Prostate gland (tissue), 2 donors: Measurements from ENCODE around the gene ZNF316.

ENCODE experiments used
- CTCF ChIP-seq, 4 experiments: fragments of 200-600 bp in 2 of 4; fragments of 450-650 bp in 2 of 4; sonication (generic) in 2 of 4; IDR thresholded peaks; 1 replicate in 3 of 4; 2 replicates in 1 of 4; pipeline ENCODE4 v1.5.1; 2016 to 2019; ENCODE audit warnings: antibody characterized with exemption in 4 of 4, mild to moderate bottlenecking in 2 of 4, moderate library complexity in 2 of 4
- POLR2A ChIP-seq: fragments of 450-650 bp; IDR thresholded peaks from one replicate; pipeline ENCODE4 v1.6.1; 2016; ENCODE audit warnings: antibody characterized with exemption, mild to moderate bottlenecking
- POLR2AphosphoS5 ChIP-seq: sonication (generic); formaldehyde crosslinking; IDR thresholded peaks from one replicate; pipeline ENCODE4 v1.6.1; 2017; ENCODE audit warnings: antibody characterized with exemption

GRCh38 chr7:6653071-6654003 is 16.2 kb downstream of the ZNF316 start:
- no peak for TF ChIP-seq CTCF (IDR thresholded peaks at IDR 0.05)
- TF ChIP-seq POLR2A: no peak
- TF ChIP-seq POLR2AphosphoS5: no peak
